ENCODE data around the gene KCTD14. TPM values are rescaled to one million over a fixed set of nuclear protein-coding genes. Genes with fewer than 3 reads are reported as not detected.
"Not testable (repeated sequence)": the region's sequence is repeated elsewhere in the genome, so short reads cannot be mapped to it uniquely, and the experiment has no call there.

The KCTD14 gene, protein sequence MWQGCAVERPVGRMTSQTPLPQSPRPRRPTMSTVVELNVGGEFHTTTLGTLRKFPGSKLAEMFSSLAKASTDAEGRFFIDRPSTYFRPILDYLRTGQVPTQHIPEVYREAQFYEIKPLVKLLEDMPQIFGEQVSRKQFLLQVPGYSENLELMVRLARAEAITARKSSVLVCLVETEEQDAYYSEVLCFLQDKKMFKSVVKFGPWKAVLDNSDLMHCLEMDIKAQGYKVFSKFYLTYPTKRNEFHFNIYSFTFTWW
- total RNA-seq, result 0.39 and 0.45 TPM in 2 replicates

GRCh38 chr11:78022397-78023396 is at the start of gene KCTD14:
Gene KCTD14 (minus strand): TSS chr11:78023276. CDS start chr11:78023249, 27 bp downstream.
- intact Hi-C loops (cut with micrococcal nuclease), result no loop called here

DNA sequence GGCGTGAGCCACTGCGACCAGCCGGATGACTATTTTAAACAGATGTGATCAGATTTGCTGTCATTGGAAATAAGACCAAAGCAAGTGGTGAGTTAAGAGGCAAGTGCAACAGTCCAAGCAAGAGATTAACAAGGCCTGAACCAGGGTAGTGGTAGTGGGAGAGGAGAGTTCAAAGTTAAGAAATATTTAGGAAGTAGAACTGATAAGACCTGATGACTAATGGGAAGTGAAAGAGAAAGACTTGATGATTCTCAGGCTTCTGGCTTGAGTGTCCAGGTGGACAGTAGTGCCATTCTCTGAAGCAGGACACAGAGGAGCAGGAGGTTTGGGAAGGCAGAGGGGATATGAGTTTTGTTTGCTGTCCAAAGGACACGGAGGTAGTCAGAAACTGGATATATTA is 49.4 kb upstream of the KCTD14 start:
- intact Hi-C loops (cut with micrococcal nuclease), result no loop called here

DNA sequence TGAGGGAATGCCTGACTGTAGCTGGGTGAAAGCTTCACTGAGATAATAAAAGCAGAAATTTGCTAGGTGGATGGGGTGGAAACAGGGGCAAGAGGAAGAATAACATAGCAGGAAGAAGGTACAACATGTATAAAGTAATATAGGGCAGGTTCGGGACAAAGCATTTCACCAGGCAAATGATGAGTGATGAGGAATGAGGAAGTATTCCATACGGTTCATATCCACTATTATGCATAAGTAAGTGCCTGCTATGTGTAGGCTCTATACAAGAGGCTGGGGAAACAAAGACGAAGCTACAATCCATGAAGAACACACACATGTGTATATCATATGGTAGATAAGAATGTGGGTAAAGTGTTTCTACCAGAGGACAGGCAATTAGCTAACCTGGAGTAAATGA is 48.6 kb upstream of the KCTD14 start:
- intact Hi-C loops (cut with micrococcal nuclease), result no loop called here

DNA sequence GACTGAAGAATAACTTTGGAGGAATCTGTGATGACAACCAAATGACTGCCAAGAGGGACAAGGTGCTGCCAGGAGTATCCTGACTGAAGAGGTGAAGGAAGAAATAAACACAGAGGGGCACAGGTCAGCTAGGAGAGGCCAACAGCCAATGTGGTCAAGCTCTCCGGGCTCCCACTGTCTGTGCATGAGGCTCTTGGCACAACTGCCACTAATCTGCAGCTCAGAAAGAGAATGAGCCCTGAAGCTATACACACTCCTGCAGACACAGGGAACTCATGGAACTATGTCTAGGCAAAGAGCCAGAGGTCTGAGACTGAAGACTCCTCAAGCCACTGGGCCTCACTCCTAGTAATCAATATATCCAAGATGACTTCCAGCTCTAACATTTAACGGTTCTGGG is 47.5 kb upstream of the KCTD14 start:
- intact Hi-C loops (cut with micrococcal nuclease), result no loop called here

DNA sequence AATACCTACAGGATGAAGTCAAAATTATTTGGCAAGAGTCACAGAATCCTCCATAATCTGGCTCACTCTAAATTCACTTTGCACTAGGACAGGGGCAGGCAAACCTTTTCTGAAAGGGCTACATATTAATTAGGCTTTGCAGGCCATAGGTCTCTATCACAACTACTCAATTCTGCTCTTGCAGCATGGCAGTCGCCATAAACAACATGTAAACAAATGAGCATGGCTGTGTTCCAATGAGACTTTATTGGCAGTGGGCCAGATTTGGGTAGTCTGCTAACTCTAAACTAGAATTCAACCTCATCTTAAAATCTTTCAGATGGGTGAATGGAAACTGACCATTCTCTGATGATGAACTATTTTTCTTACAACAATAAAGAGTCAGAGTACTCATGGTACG is 46.4 kb upstream of the KCTD14 start:
- intact Hi-C loops (cut with micrococcal nuclease), result no loop called here

DNA sequence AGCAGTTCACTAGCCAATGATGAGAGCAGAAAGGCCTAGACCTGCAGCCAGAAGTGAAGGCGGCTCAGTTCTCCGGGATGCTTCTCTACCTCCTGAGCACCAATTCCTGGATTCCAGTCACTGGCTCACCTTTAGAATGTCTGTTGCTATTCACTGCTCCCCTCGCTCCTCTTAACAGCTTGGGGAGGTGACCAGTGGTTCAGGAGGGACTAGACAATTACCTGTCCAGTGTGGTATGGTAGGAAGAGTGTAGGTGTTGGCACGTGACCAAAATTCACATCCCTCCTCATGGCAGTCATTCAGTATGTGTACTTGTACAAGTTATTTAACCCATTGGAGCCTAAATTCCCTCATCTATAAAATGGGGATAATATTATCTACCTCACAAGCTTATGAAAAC is 44.6 kb upstream of the KCTD14 start:
- intact Hi-C loops (cut with micrococcal nuclease), result no loop called here

- intact Hi-C loops (cut with micrococcal nuclease), result no loop called here
Observed at GRCh38 chr11:78066471-78066870, 43.4 kb upstream of the KCTD14 start.

DNA sequence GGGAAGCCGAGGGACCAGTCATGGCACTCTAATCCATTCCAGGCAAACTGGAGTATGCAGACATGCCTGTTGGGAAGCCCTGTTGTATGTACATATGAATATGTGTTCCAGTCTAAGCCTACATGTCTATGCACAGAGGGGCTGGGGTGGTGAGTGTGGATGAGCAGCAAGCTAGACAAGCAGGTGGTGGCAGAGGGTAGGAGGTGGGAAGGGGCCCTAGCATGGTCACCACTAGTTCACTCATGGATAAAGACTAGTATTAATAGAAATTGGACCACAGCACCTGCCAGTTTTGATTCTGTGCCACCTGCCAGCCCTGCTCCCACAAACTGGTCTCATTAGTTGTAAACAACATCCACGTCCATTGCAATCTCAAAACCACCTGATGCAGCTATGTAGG is 42.1 kb upstream of the KCTD14 start:
- intact Hi-C loops (cut with micrococcal nuclease), result no loop called here

DNA sequence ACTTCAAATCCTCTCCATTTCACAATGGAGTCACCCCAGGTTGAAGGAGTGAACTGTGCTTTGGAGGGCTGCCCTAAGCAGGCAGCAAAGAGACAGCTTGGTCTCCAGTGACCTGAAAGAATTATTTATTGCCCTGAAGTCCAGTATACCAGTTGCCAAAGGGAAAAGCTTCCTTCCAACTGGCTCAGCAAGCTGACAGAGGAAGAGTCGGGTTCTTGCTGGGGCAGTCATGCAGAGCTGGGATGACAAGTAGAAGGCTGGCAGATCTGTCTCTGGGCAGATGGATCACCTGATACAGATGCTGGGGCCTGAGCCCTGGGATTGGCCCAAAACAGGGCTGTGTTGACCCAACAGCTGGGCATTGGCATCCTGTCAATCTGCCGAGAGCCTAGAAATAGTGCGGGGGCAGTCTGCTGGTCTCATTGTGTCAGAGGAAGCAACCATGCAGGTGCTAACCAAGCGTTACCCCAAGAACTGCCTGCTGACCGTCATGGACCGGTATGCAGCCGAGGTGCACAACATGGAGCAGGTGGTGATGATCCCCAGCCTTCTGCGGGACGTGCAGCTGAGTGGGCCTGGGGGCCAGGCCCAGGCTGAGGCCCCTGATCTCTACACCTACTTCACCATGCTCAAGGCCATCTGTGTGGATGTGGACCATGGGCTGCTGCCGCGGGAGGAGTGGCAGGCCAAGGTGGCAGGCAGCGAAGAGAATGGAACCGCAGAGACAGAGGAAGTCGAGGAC is 40.5 kb upstream of the KCTD14 start, which contains the start of gene THRSP:
Gene THRSP, plus strand, starts transcription at position 422 of the 742 bp plus-strand sequence. Its CDS starts 21 bp downstream, at position 443.
- intact Hi-C loops (cut with micrococcal nuclease), result no loop called here

DNA sequence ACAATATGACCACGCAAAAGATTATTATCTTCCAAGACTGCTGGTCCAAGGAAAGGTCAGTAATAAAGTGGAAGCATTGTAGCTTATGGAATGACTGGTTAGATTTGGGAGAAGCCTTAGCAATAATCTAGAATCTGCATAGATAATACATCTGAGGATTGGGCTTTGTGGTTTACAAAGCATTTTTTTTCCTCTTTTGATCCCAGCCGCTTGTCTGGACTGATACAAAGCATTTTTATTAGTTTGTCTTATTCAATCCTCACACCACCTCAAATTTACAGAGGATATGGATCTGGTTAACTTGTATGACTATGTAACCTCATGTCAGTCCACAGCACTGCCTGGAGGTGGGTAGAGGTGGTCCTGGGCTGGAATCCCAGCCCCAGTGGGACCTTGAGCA is 39.6 kb upstream of the KCTD14 start:
- intact Hi-C loops (cut with micrococcal nuclease), result no loop called here

DNA sequence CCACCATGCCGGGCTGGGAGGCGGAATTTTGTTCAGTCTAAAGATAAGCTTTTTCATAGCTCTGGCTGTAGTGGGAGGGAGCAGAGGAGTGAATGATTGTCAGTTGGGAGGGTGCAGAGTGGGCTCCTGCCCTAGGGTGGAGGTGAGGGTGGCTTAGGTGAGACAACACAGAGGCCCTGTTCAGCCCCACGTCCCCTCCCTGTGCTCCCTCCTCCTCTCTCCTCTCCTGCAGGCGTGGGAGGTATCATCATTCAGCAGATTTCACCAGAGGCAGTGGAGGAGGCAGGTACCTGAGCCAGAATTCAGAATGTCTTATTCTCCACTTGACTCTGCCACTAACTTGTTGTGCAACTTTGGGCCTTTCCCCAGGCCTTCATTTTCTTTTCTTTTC is 38.8 kb upstream of the KCTD14 start:
- intact Hi-C loops (cut with micrococcal nuclease), result no loop called here

DNA sequence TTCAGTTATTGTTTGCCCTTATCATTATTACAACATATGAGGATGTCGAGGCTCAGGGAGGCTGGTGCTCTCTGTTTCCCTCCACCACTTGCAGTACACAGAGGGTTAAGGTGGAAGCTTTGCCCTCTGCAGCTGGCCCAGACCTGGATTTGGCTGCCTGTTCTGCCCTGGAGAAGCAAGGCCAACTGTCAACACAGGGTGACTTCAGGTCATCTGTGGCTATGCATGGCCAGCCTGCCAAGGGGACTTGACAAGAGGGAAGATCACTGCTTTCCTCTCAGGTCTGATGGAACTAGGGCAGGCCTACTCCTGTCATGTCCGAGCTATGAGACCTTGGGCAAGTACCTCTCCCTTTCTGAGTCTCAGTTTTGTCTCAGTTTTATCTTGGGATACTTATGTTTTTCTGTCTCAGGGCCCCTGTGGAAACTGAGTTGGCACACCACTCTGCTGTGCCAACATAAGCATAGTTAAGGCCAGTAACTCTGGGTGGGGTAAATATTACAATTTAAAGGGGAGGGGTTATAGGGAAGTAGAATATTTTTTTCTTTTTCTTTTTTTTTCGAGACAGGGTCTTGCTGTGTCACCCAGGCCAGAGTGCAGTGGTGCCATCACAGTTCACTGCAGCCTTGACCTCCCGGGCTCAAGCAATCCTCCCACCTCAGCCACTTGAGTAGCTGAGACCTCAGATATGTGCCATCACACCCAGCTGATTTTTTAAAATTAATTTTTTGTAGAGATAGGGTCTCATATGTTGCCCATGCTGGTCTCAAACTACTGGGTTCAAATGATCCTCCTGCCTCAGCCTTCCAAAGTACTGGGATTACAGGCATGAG is 38.2 kb upstream of the KCTD14 start:
- intact Hi-C loops (cut with micrococcal nuclease), result no loop called here

- intact Hi-C loops (cut with micrococcal nuclease), result no loop called here
Observed at GRCh38 chr11:78060533-78060932, 37.5 kb upstream of the KCTD14 start.

DNA sequence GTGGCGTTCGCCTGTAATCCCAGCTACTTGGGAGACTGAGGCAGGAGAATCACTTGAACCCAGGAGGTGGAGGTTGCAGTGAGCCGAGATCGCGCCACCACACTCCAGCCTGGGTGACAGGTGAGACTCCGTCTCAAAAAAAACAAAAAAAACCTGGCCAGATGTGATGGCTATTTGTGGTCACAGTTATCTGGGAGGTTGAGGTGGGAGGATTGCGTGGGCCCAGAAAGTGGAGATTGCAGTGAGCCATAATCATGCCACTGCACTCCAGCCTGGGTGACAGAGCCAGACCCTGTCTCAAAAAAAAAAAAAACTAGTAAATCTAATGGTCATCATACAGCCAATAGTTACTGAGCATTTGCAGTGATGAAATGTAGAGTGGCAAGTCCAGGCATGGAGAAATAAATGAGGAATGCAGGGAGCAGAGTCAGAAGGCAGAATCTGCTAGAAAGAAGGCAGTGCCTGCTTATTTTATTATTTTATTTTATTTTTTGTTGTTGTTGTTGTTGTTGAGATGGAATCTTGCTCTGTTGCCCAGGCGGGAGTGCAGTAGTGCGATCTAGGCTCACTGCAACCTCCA is 36.8 kb upstream of the KCTD14 start:
- intact Hi-C loops (cut with micrococcal nuclease), result not testable (repeated sequence)

- intact Hi-C loops (cut with micrococcal nuclease), result no loop called here
Observed at GRCh38 chr11:78057462-78058055, 34.5 kb upstream of the KCTD14 start.

- intact Hi-C loops (cut with micrococcal nuclease), result no loop called here
Observed at GRCh38 chr11:78056093-78056492, 33.0 kb upstream of the KCTD14 start.

- intact Hi-C loops (cut with micrococcal nuclease), result no loop called here
Observed at GRCh38 chr11:78054971-78055370, 31.9 kb upstream of the KCTD14 start.

DNA sequence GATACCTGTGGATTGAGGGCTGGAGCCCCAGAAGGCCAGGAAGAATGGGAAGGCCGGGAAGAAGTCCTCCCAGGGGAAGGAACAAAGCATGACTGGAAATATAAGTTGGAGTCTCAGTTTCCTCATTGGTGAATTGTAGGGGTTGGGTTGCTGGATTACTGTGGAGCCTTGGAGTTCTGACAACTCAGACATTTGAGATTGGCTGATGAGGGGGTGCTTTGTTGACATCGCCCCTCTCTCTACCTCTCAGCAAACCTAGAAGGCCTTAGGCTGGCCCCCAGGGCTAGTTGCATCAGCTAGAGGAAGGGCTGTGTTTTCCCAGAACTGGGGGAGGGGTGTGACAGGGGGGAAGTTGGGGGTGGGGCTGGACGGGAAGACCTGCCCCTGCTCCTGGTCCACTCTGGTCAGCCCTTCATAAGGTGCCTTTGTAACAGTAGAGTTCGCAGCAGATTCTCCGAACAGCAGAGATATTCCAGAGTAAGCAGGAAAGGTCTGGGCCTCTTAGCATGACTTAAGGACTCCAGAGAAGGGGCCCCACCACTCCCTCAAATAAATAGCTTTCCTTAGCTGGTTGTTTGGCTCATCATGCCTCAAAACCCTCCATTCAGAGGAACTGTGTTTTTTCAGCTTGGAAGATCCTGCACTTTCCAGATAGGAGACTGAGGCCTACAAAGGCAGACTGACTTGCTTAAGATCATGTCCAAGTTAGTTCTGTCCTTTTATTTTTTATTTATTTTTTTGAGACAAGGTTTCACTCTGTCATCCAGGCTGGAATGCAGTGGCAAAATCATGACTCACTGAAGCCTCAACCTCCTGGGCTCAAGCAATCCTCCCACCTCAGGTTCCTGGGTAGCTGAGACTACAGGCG is 28.1 kb upstream of the KCTD14 start:
- intact Hi-C loops (cut with micrococcal nuclease), result no loop called here

DNA sequence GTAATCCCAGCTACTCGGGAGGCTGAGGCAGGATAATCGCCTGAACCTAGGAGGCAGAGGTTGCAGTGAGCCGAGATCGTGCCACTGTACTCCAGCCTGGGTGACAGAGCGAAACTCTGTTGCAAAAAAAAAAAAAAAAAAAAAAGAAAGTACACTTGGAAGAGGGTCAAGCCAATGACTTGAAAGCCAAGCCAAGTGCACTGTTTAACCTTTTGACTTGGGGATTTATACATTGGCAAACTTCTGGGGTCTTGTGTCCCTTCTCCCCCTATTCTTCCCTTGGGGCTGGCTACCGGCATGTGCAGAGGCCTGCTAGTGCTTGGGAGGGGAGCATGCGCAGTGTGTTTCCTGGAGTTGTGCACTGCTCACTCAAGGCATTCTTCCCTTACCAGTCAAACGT is 26.3 kb upstream of the KCTD14 start:
- intact Hi-C loops (cut with micrococcal nuclease), result no loop called here
